HCT116 (cell line): ENCODE results near the gene ZFR.

Experiments
- CTCF ChIP-seq, 3 experiments: fragments of 200-600 bp in 1 of 3; sonication (generic) in 1 of 3; IDR thresholded peaks in 2 of 3; conservative IDR thresholded peaks in 1 of 3; 2 replicates each; pipeline ENCODE4 v1.5.1; 2012 to 2017; ENCODE audit warnings: low read depth in 2 of 3, low read length in 2 of 3, antibody characterized with exemption in 1 of 3, borderline replicate concordance in 1 of 3, control low read depth in 1 of 3, mild to moderate bottlenecking in 1 of 3, mixed read lengths in 1 of 3, mixed run types in 1 of 3, moderate library complexity in 1 of 3; ENCODE audit not compliant: insufficient read depth in 1 of 3
- EZH2 ChIP-seq: fragments of 200-600 bp; sonication (generic); IDR thresholded peaks from 2 replicates; pipeline ENCODE4 v1.6.1; 2017; ENCODE audit warnings: antibody characterized with exemption, mixed run types
- POLR2A ChIP-seq: IDR thresholded peaks from 2 replicates; pipeline ENCODE4 v1.7.0; 2011; ENCODE audit warnings: borderline replicate concordance; ENCODE audit not compliant: insufficient read depth, insufficient read length; ENCODE audit errors: extremely low read depth
- RAD21 ChIP-seq: IDR thresholded peaks from 2 replicates; pipeline ENCODE4 v1.6.1; 2012; ENCODE audit warnings: low read depth, mild to moderate bottlenecking
- SIN3A ChIP-seq: IDR thresholded peaks from 2 replicates; pipeline ENCODE4 v1.6.1; 2012; ENCODE audit warnings: low read depth
- SP1 ChIP-seq: IDR thresholded peaks from 2 replicates; pipeline ENCODE4 v1.6.1; 2012; ENCODE audit warnings: low read depth
- SRF ChIP-seq: IDR thresholded peaks from 2 replicates; pipeline ENCODE4 v1.6.1; 2012; ENCODE audit warnings: low read depth
- YY1 ChIP-seq: IDR thresholded peaks from 2 replicates; pipeline ENCODE4 v1.6.1; 2011; ENCODE audit warnings: low read length, low read depth, moderate library complexity, mild to moderate bottlenecking; ENCODE audit not compliant: insufficient replicate concordance; ENCODE audit errors: extremely low read depth

- TF ChIP-seq EZH2: no peak
- no peak for TF ChIP-seq CTCF (IDR thresholded peaks at IDR 0.05 in 2 of 3, conservative IDR thresholded peaks at IDR 0.05 in 1 of 3; ENCODE audit: borderline replicate concordance in 1 of 3, insufficient read depth in 1 of 3, low read depth in 2 of 3, low read length in 2 of 3)
- TF ChIP-seq RAD21: no peak
- no peak for TF ChIP-seq SP1
- no peak for TF ChIP-seq POLR2A
- no peak for TF ChIP-seq SRF
- no peak for TF ChIP-seq YY1
- no peak for TF ChIP-seq SIN3A
Observed at GRCh38 chr5:32428426-32428825, 16.1 kb downstream of the ZFR start.
